C4-2B (cell line): ENCODE data around the gene TRMT10C.

Source experiments
- CTCF ChIP-seq: fragments of 450-650 bp; conservative IDR thresholded peaks from 2 replicates; pipeline ENCODE4 v1.5.1; 2017; ENCODE audit warnings: mild to moderate bottlenecking
- ZFX ChIP-seq: fragments of 450-650 bp; IDR thresholded peaks from 2 replicates; pipeline ENCODE4 v1.6.1; 2017

- TF ChIP-seq CTCF, result peak; percentile 14; the same call in 1 of the 2 replicates
- no peak for TF ChIP-seq ZFX
These were observed 17.4 kb upstream of the TRMT10C start for GRCh38 chr3:101544161-101544850.
